Liver (tissue), 9 donors: ENCODE data around the gene EMC1. TPM values are rescaled to one million over a fixed set of nuclear protein-coding genes. Genes with fewer than 3 reads are reported as not detected.

Experiments
- DNase-seq: peaks from one replicate; pipeline ENCODE4 v3.0.0-alpha.2; 2017; ENCODE audit warnings: low spot score
- H3K27ac ChIP-seq, 2 donors: one replicate each; pipeline ENCODE4 v1.7.0; 2013; ENCODE audit warnings: inconsistent platforms in 2 of 2, low read length in 2 of 2, control low read depth in 1 of 2, low read depth in 1 of 2, mild to moderate bottlenecking in 1 of 2
- H3K27me3 ChIP-seq, 4 donors: one replicate each; pipeline versions ENCODE4 v1.6.1 to v1.7.0; 2013; ENCODE audit warnings: low read length in 3 of 4, inconsistent platforms in 1 of 4, mild to moderate bottlenecking in 1 of 4, moderate library complexity in 1 of 4; ENCODE audit not compliant: control insufficient read depth in 4 of 4, insufficient read depth in 4 of 4
- H3K36me3 ChIP-seq, 4 donors: one replicate each; pipeline versions ENCODE4 v1.6.1 to v1.7.0; 2013; ENCODE audit warnings: low read length in 3 of 4, mild to moderate bottlenecking in 3 of 4, low read depth in 1 of 4, moderate library complexity in 1 of 4; ENCODE audit not compliant: control insufficient read depth in 4 of 4, insufficient read depth in 3 of 4
- H3K4me1 ChIP-seq, 4 donors: one replicate each; pipeline versions ENCODE4 v1.6.1 to v1.7.0; 2013; ENCODE audit warnings: low read length in 3 of 4, mild to moderate bottlenecking in 3 of 4, moderate library complexity in 1 of 4; ENCODE audit not compliant: control insufficient read depth in 4 of 4, insufficient read depth in 4 of 4
- H3K4me3 ChIP-seq, 3 donors: one replicate each; pipeline versions ENCODE4 v1.6.1 to v1.7.0; 2013; ENCODE audit warnings: low read length in 3 of 3, control low read depth in 1 of 3, low read depth in 1 of 3, mild to moderate bottlenecking in 1 of 3
- H3K9ac ChIP-seq, 2 donors: one replicate each; pipeline ENCODE4 v1.7.0; 2013; ENCODE audit warnings: low read length in 2 of 2, mild to moderate bottlenecking in 2 of 2, moderate library complexity in 2 of 2, control low read depth in 1 of 2, low read depth in 1 of 2
- H3K9me3 ChIP-seq, 4 donors: one replicate each; pipeline versions ENCODE4 v1.6.1 to v1.7.0; 2013; ENCODE audit warnings: low read length in 3 of 4; ENCODE audit not compliant: control insufficient read depth in 4 of 4
- EGR1 ChIP-seq, 2 donors: IDR thresholded peaks; 2 replicates each; pipeline ENCODE4 v1.6.1; 2016 to 2018; ENCODE audit warnings: antibody characterized with exemption in 2 of 2, low read depth in 2 of 2
- FOXA2 ChIP-seq: IDR thresholded peaks from 2 replicates; pipeline ENCODE4 v1.6.1; 2016; ENCODE audit warnings: antibody characterized with exemption
- GABPA ChIP-seq, 2 donors: IDR thresholded peaks in 1 of 2; conservative IDR thresholded peaks in 1 of 2; 2 replicates each; pipeline ENCODE4 v1.6.1; 2016; ENCODE audit warnings: antibody characterized with exemption in 2 of 2, mild to moderate bottlenecking in 1 of 2, moderate library complexity in 1 of 2
- HNF4A ChIP-seq, 2 donors: conservative IDR thresholded peaks; 2 replicates each; pipeline ENCODE4 v1.6.1; 2016; ENCODE audit warnings: antibody characterized with exemption in 2 of 2, mild to moderate bottlenecking in 2 of 2
- NR2F2 ChIP-seq: IDR thresholded peaks from 2 replicates; pipeline ENCODE4 v1.6.1; 2016; ENCODE audit warnings: antibody characterized with exemption
- RXRA ChIP-seq, 2 donors: IDR thresholded peaks; 2 replicates each; pipeline ENCODE4 v1.6.1; 2017 to 2018; ENCODE audit warnings: antibody characterized with exemption in 2 of 2, mild to moderate bottlenecking in 1 of 2
- SP1 ChIP-seq: IDR thresholded peaks from 2 replicates; pipeline ENCODE4 v1.6.1; 2018; ENCODE audit warnings: antibody characterized with exemption, mild to moderate bottlenecking
- TAF1 ChIP-seq: conservative IDR thresholded peaks from 2 replicates; pipeline ENCODE4 v1.6.1; 2016; ENCODE audit warnings: antibody characterized with exemption, mild to moderate bottlenecking
- YY1 ChIP-seq: IDR thresholded peaks from 2 replicates; pipeline ENCODE4 v1.6.1; 2016; ENCODE audit warnings: antibody characterized with exemption, mild to moderate bottlenecking
- whole genome bisulfite sequencing: extraction: QIAGEN DNeasy Blood & Tissue Kit; methylation state at CpG from one replicate; pipeline ENCODE4 v1.1.7; 2013; 5-methylcytosine and 5-hydroxymethylcytosine counted together
- polyA plus RNA-seq, 2 donors: library from polyadenylated mRNA; stranded (reverse) in 1 of 2; unstranded in 1 of 2; fragments of 200-250 nt in 1 of 2; fragments of >200 nt in 1 of 2; fragmentation: Nextera tagmentation in 1 of 2; extraction: Ambion mirVana in 1 of 2; gene quantifications; one replicate each; pipeline versions ENCODE4 v1.2.1 to v1.2.3, GENCODE V29; 2013 to 2015
- total RNA-seq, 2 donors: library from RNA; depleted of rRNA; stranded (reverse); fragments of >200 nt; gene quantifications; one replicate each; pipeline ENCODE4 v1.2.3, GENCODE V29; 2014
- TF ChIP-seq, protein P1 (sequence below): IDR thresholded peaks from 2 replicates; pipeline ENCODE4 v1.6.1; 2016; ENCODE audit warnings: antibody characterized with exemption
- TF ChIP-seq, protein P2 (sequence below): IDR thresholded peaks from 2 replicates; pipeline ENCODE4 v1.6.1; 2016; ENCODE audit warnings: antibody characterized with exemption
- TF ChIP-seq, protein P3 (sequence below): fragments of 150-350 bp; IDR thresholded peaks from 2 replicates; pipeline ENCODE4 v1.5.1; 2017; ENCODE audit warnings: improper control_type of control experiment, low read depth, low read length; ENCODE audit not compliant: missing input control
- donor health status: healthy.
- donor health status: healthy.
- donor health status: healthy.
- donor health status: healthy.
- donor health status: healthy.

Gene EMC1
- total and polyA plus RNA-seq, 4 donors = 8.0 to 33.6 (median 14.8) TPM

DNA sequence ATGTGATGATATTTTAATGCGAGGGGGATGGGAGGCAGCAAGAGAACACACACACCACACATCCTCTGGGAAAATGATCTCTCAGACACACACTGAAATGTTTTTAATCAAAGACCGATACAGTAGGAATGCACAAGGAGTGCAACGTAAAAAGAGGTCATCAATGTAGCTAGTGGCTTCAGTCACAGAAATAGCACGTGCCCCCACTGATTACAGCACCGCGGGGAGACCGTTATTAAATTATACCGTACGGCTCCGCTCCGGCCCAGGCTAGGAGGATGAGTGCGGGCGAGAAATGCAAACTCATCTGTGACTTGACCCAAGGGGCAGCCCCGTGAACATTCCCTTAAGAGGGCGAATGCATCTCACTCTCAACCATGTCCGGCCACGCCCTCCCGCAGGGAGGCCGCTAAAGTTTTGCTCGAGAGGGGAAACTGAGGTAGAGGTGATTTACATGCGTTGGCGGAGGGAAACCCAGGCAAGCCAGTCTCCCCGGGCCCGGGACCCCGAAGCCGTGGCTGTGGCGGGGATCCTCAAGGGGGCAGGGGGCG is 41.8 kb downstream of the EMC1 start:
- TF ChIP-seq, protein P1, sequence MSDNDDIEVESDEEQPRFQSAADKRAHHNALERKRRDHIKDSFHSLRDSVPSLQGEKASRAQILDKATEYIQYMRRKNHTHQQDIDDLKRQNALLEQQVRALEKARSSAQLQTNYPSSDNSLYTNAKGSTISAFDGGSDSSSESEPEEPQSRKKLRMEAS = no peak
- peak; percentile 13 for TF ChIP-seq NR2F2
- Histone ChIP-seq H3K36me3 (peaks cover 0 to 9% (median 5%) of the 10 kb centered on the region in 4 donors), H3K9ac (peak overlapping the region; percentile 70 to 94), H3K27ac (peak overlapping the region; percentile 86 to 90), H3K9me3 (no peaks in the 10 kb centered on the region), H3K4me1 (peaks cover 7 to 45% (median 33%) of the 10 kb centered on the region in 4 donors), H3K4me3 (peak overlapping the region; percentile 90 to 98 (median 93)), H3K27me3 (no peaks in the 10 kb centered on the region)
- WGBS = under 1% methylated on average over 28 of the region's 28 CpGs
- peak; percentile 68 for DNase-seq

DNA sequence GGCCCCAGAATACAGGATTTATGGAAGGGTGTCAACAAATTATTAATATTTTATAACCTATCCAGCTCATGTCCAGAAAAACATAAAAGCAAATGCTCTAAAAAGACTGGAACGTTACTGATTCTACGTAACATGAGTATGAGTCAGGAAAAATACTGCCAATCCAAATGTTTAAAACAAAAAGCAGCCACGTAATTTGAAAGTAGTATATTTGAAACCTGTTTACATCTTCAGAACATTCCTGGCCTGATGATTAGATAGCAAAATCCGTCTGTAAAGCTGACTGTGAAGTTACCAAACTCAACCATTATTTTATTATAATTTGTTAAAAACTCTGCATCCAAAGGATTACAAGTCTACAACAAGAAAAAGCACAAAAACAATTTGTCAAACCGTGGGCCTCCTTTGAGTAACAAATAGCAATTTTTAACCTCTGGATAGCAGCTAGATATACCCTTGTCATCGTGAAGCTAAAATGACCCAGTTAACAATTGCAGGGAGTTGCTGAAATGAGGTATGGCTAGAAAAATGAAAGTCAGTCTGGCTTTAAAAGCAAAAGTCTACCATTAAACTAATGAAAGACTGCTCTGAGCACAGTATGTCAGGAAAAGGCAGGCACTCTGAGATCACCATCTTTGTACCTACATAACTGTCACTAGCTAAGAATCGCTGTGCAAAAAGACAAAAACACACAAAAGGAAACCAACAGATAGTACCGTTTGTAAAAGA is 42.5 kb downstream of the EMC1 start:
- WGBS = 13% methylated on average over 8 of the region's 8 CpGs
- Histone ChIP-seq H3K27me3 (no peaks in the 10 kb centered on the region), H3K9me3 (no peaks in the 10 kb centered on the region), H3K9ac (peak overlapping the region; percentile 70 to 94), H3K4me1 (peaks cover 7 to 45% (median 33%) of the 10 kb centered on the region in 4 donors), H3K4me3 (peak overlapping the region; percentile 90 to 98 (median 93)), H3K36me3 (peaks cover 0 to 6% (median 2%) of the 10 kb centered on the region in 4 donors), H3K27ac (peak overlapping the region; percentile 86 to 90)
- TF ChIP-seq SP1 (no peak), TAF1 (no peak), NR2F2 (no peak), YY1 (no peak), RXRA (IDR thresholded peaks at IDR 0.05) (no peak), FOXA2 (no peak)
- TF ChIP-seq, protein P2, sequence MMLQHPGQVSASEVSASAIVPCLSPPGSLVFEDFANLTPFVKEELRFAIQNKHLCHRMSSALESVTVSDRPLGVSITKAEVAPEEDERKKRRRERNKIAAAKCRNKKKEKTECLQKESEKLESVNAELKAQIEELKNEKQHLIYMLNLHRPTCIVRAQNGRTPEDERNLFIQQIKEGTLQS = no peak
- DNase-seq = no peak

DNA sequence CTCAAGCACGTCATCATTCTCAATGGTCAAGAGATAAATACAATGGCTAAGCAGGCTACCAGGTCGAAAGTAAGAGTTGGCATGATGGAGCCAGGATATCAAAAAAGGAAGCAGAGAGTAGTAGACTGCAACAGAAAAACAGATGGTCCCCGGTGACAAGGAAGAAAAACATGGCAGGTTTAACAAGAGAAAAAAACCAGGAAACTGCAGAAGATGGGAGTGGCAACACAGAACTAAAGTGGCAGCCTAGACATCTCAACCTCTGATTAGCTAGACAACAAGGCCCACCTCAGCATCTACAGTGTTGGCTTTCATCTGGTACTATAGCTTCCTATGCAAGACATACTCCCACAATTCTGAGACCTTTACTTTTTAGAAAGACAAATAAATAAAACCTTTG is 44.4 kb downstream of the EMC1 start:
- 72% methylated on average over 3 of the region's 3 CpGs for WGBS
- H3K27ac ChIP-seq = no peak overlapping the region
- no peaks in the 10 kb centered on the region for H3K36me3 ChIP-seq
- H3K4me3 ChIP-seq = no peak overlapping the region
- TF ChIP-seq FOXA2 = no peak
- TF ChIP-seq YY1 = no peak
- TF ChIP-seq GABPA (IDR thresholded peaks at IDR 0.05 in 1 of 2, conservative IDR thresholded peaks at IDR 0.05 in 1 of 2) = no peak
- TF ChIP-seq TAF1 = no peak
- no peaks in the 10 kb centered on the region for H3K9me3 ChIP-seq
- peaks cover 13 to 52% (median 44%) of the 10 kb centered on the region in 4 donors for H3K4me1 ChIP-seq
- DNase-seq = no peak
- no peak overlapping the region for H3K9ac ChIP-seq
- no peaks in the 10 kb centered on the region for H3K27me3 ChIP-seq

DNA sequence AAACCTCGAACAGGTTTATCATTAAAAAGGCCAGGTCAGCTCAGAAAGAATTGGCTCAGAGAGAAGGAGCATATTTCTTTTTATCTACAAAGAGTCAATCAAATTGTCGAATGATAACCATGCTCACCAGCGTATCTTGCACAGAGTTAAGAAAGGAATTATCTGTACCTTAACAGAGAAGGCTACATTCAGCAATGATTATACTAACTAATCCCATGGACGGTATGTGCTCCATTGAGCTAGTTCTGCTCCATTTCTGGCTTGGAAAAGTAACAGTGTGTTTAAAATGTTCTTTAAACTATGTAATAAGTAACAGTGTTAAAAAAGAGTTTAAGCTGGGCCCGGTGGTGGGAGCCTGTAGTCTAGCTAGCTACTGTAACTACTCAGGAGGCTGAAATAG is 45.5 kb downstream of the EMC1 start:
- Histone ChIP-seq H3K27me3 (no peaks in the 10 kb centered on the region), H3K9me3 (no peaks in the 10 kb centered on the region), H3K9ac (no peak overlapping the region), H3K4me3 (no peak overlapping the region), H3K36me3 (no peaks in the 10 kb centered on the region), H3K27ac (no peak overlapping the region), H3K4me1 (peaks cover 13 to 47% (median 40%) of the 10 kb centered on the region in 4 donors)
- 47% methylated on average over 5 of the region's 5 CpGs for WGBS
- DNase-seq = no peak
- TF ChIP-seq SP1 = no peak
- TF ChIP-seq NR2F2 = no peak
- no peak for TF ChIP-seq RXRA (IDR thresholded peaks at IDR 0.05)
- no peak for TF ChIP-seq GABPA (IDR thresholded peaks at IDR 0.05 in 1 of 2, conservative IDR thresholded peaks at IDR 0.05 in 1 of 2)
- TF ChIP-seq, protein P1 = no peak
- TF ChIP-seq EGR1 (IDR thresholded peaks at IDR 0.05; ENCODE audit: low read depth in 2 of 2) = no peak
- TF ChIP-seq, protein P3, sequence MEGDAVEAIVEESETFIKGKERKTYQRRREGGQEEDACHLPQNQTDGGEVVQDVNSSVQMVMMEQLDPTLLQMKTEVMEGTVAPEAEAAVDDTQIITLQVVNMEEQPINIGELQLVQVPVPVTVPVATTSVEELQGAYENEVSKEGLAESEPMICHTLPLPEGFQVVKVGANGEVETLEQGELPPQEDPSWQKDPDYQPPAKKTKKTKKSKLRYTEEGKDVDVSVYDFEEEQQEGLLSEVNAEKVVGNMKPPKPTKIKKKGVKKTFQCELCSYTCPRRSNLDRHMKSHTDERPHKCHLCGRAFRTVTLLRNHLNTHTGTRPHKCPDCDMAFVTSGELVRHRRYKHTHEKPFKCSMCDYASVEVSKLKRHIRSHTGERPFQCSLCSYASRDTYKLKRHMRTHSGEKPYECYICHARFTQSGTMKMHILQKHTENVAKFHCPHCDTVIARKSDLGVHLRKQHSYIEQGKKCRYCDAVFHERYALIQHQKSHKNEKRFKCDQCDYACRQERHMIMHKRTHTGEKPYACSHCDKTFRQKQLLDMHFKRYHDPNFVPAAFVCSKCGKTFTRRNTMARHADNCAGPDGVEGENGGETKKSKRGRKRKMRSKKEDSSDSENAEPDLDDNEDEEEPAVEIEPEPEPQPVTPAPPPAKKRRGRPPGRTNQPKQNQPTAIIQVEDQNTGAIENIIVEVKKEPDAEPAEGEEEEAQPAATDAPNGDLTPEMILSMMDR = no peak
- TF ChIP-seq HNF4A (conservative IDR thresholded peaks at IDR 0.05) = no peak
- TF ChIP-seq FOXA2 = no peak
